GM18873 (cell line): ENCODE results near the gene TSGA10.
"Not testable (repeated sequence)": the region's sequence is repeated elsewhere in the genome, so short reads cannot be mapped to it uniquely, and the experiment has no call there.

Experiments used
- ATAC-seq: cut with Tn5 transposase; IDR thresholded peaks from one replicate; pipeline ENCODE4 v1.9.1; 2021; ENCODE audit warnings: mild to moderate bottlenecking, moderate library complexity, moderate number of reproducible peaks; ENCODE audit not compliant: unreplicated experiment, low FRiP score

TSGA10 gene

DNA sequence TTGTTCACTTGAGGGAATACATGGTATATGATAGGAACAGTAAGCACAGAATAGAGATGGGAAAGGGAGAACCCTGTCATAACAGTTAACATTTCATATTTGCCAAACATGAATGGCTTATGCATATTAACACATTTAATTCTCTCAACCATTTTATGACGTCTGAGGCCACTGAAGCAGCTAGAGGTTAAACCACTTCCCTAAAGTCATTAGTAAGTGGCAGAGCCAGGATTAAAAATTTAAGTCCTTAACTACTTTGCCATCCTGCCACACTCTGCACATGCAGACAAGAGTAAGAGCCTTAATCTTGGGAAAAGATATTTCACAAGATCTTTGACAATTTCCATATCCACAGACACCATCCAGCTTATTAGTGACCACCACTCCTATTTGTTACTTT lies 2.1 kb upstream of the TSGA10 start:
- no peak for ATAC-seq

DNA sequence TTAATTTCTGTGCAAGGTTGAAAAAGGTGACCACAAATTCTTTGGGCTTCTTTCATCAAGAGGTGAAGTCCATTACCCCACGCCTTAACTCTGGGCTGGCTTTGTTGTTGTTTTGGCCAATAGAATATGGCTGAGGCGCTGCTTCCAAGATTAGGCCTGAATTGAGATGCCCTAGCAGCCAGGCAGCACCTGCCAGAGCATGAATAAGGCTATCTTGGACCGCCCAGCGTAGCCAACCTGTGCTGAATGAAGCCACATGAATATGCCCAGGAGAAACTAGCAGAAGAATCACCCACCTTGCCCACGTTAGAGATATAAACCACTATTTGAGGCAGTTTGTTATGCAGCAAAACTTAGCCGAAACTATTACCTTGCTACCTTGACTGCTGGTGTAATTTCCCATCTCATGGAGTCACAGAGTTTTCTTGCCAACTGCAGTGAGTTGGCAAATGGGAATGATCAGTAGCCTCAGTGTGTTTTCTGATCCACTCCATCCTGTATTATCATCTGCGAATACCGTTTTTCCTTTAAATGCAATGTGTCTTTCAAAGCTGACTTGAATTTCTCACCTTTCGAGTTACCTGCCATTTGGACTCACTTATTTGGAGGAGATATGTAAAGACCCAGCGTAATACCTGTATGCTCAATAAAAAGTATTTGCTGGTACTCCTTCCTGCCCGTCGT lies 679 bp downstream of the TSGA10 start:
- ATAC-seq, result no peak

DNA sequence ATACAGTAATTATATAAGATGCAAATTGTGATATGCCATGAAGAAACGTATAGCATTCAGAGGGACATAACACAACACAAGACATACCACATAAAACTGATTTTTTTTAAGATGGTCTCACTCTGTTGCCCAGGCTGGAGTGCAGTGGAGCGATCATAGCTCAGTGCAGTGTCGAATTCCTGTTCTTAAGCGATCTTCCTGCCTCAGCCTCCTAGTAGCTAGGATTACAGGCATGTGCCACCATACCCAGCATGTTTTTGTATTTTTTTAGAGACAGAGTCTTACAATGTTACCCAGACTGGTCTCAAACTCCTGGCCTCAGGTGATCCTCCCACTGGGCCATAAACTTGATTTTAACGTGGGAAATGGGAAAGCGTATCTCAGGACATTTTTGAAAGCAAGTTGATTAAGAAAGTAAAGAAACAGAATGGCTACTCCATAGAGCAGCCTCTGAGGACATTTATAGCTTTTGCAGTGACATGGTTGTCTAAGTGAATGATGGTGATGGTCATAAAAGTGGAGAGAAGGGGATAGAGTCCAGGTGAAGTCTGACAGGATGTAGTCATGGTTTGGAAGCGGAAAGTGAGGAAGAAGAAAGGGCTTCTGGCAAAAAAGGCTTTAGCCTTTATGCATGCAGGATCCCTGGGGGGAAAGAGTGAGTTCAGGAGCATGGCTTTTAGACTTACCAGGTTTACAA lies 2.4 kb downstream of the TSGA10 start:
- ATAC-seq, result no peak

DNA sequence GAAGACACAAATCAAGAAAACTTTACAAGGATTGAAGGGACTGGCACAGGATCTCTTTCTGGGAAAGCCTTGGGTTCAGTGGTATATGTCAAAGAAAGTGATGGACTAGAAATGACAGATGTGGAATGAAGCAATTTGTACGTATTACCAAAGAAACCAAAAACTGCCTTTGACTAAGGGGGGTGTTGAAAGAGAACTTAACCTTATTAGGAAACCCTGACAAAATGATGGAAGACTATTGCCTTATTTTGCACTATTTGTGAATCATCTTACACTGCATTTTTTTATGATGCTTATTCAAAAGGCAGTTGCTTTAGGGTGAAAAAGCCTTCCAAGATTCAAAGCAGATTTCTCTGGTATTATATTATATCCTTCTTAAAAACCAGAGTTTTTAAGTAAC lies 4.0 kb downstream of the TSGA10 start:
- ATAC-seq, result no peak

DNA sequence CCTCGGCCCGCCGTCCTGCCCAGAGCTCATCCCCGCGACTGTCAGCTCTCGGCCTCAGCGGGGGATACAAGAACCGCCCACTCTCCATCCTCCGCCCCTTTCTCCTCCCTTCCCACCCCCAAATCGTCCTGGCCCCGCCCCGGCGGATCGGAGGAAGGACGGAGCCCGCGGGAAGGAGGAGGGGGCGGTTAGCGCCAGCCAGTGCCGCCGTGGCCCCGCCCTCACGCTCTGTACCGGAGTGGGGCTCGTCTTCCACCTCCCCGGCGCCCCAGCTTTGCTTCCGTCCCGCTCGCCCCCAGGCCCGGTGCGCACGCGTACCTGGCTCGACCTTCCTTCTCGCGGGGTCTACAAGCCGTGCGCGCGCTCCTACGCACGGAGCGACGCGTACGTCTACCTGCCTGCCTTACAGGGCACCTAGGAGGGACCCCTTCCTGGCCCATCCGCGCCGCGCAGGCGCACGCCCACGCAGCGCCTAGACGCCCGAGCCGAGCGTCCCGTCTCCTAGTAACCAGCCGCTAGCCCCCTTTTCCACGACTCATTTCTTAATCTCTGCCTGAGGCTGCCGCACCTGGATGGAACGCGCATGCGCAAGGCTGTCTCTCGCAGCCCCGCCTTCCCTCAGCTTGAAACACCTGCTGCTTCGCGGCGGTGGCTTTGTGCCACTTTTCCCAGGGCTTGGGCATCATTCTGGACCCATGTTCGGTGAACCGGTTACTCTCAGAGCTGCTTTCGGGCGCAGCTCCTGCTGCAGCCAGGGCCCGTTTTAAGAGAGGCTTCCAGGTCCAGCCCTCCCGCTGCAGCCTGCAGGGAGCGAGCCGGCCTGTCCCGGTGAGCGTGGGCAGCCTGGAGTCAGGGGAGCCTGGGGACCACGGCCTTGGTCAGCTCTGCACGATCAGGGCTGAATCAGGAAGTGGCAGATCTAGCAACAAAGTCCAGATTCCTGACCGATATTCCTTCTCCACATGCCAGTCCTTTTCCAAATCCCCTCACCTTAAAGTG lies 13.3 kb downstream of the TSGA10 start, which contains the start of gene C2orf15:
Gene C2orf15 (plus strand): TSS at position 598 of the 999 bp plus-strand sequence. CDS start 8,852 bp downstream, outside the sequence.
- ATAC-seq, result peak; percentile 77

DNA sequence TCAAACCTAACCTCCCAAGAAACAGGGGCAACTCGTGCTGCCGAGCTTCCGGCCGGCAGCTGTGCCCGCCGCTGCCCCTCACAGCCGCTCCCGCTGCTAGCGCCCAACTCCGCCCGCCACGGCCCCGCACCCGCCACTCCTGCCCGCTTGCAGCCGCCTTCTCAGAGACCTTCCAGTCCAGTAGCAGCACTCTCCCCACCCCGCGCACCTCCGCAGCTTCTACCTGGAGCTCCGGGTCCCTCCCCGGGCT lies 14.0 kb downstream of the TSGA10 start:
- peak; percentile 31 for ATAC-seq

DNA sequence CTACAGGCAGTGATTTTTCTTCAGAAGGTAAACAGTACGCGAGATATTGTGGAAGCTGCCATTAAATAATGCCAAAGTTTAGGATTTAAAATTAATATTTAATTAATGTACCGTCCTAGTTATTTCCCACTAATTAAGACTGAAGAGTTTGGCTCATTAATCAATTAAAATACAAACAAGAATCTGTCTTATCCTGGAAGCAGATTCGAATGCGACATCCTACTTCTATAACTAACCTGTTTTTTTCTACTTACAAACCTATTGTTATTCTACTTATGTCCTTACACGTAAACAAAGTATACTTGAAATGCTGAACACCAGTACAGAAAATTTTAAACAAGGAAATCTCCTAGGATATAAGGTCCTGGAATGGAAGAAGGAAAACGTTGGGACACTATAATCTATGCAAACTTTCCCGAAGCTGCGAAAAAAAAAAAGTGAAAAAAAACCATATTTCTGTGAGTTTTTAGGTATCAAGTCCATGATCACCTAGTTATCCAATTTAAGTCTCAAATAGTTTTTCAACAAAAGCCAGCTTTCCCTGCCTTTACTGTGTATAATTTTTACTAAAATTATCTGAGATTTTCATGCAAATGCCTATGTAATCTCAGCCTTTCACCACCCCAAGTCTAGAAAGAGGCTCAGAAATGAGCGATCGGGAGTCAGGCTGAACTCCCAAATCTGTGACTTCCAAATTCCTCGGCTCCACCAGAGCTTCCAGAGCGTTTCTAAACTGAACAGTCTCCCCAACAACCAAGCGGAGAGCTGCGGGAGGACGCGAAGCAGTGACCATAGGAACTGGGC lies 14.5 kb downstream of the TSGA10 start:
- no peak for ATAC-seq

DNA sequence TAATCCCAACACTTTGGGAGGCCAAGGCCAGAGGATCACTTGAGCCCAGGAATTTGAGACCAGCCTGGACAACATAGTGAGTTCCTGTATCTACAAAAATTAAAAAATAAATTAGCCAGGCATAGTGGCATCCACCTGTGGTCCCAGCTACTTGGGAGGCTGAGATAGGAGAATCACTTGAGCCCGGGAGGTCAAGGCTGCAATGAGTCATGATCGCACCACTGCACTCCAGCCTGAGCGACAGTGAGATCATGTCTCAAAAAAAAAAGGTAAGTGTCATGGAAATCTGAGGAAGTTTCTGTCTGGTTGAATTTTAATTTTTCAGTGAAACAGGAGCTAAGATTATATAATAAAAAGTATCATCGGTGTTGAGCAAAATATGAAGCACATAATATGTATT lies 15.7 kb downstream of the TSGA10 start:
- ATAC-seq, result no peak

DNA sequence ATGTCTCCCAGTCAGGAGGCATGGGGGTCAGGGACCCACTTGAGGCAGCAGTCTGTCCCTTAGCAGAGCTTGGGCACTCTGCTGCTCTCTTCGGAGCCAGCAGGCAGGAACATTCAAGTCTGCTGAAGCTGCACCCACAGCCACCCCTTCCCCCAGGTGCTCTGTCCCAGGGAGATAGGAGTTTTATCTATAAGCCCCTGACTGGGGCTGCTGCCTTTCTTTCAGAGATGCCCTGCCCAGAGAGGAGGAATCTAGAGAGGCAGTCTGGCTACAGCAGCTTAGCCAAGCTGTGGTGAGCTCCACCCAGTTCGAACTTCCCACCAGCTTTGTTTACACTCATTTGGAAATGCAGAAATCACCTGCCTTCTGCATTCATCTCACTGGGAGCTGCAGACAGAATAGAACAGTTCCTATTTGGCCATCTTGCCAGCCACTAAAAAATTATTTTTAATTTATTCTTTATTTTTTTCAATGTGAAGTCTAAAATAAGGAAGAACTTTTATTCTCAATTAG lies 19.6 kb downstream of the TSGA10 start:
- ATAC-seq, result not testable (repeated sequence)

DNA sequence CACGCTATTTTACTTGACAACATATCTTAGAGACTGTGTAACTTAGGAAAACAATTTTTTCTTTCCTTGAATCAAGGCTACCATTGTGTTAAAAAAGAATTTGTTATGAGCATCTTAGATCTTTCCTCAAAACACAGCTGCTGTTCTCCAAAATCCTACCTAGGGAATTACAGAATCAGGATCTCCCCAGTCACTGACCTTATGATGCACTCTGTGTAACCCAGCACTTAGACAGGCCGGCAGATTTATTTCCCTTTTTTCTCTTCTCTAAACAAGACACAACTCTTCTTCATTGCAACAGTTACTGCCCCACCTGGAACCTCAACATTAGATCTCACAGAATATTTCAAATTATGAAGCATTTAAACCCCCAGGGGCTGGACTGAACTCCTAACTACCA lies 26.8 kb downstream of the TSGA10 start:
- ATAC-seq, result no peak

DNA sequence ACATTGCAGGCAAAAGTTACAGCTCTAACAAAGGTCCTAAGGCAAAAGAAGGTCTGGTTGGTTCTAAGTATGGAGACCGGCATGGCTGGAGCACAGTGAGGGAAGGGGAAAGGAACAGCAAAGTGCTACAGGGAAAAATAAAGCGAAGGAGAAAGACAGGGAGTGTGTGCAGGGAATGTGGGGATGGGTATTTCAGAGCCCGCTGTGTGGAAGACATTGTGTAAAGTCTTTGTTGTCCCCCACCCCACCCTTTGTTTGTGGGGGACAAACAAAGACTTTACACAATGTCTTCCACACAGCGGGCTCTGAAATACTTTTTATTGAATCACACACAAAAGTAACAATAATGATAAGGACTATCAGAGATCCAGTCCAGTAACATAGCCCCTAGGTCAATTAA lies 42.1 kb downstream of the TSGA10 start:
- ATAC-seq, result no peak

DNA sequence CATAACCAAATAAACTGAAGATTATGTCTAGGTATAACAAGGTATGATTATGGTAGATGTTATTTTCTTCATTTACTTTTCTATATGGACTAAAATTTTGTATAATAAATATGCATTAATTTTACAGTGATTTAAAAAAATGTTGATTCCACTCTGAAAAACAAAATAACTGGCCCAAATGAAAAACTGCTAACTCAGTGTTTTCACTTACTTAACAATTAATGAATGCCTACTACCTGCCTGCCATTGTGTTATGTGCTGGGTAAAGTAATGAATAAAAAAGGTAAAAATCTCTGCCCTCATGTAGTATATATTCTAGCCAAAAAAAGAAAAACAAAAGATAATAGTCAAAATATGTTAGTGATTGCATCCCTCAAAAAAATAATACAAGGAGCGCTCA lies 42.8 kb downstream of the TSGA10 start:
- no peak for ATAC-seq

DNA sequence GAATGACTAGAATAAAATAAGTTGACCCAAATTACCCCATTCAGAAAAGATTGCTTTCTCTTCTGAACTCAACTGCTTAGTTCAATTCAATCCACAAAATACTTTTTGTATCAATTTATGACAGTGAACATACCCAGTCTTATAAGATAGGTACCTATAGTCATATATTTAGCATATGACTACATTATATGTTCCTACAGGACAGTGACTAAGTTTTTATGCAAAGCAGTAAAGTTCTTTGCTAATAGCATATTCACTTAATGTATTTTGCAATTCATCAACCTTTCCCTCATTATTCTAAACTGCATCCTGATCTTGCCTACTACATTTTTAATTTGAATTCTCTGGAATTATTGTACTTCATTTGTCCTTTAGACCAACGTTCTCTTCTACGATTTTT lies 43.5 kb downstream of the TSGA10 start:
- ATAC-seq, result no peak

DNA sequence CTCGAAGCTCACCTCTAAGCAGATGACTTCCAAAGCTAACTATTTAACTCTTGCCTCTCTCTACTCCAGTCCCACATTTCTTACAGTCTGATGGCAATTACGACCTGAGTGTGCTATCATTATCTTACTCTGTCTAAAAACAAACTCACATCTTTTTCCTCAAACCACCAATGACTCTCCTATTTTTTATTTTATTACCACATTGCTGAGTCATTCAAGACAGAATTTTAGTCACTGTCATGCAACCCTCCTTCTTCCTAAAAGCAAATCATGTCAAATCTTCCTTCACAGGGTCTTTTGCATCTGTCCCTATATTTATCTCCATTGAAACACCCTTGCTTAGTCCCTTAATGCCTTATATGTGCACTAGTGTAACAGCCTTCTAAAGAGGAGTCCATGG lies 47.8 kb downstream of the TSGA10 start:
- ATAC-seq, result no peak

DNA sequence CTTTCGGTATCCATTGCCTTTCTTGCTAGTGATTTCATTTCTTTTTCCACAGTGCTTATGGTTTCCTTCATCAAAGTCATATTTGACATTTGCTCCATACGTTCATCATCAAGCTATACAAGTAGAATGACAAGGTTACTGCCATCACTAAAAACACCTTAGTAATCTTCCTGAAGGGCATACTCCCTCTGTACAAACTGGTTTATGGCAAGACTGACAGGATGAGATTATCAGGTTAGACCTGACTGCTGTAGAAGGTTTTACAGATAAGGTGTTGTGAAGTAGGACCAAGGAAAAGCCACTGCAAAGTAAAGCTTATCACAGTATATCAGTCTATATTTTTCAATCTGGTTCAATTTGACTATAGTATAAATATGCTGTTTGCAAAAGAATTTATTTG lies 50.7 kb downstream of the TSGA10 start:
- no peak for ATAC-seq

DNA sequence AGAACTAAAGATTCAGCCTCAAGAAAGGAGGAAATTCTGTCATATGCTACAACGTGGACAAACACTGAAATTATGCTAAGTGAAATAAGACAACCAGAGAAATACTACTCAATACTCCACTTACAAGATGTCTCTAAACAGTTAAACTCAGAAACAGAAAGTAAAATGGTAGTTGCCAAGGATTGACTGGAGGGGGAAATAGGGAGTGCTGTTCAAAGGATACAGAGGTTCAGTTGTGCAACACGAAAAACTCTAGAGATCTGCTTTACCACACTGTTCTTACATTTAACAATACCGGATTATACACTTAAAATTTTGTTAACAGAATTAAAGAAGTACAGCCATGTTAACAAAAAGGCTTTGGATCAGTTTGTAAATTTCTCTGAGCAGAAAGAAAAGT lies 53.0 kb downstream of the TSGA10 start:
- no peak for ATAC-seq

DNA sequence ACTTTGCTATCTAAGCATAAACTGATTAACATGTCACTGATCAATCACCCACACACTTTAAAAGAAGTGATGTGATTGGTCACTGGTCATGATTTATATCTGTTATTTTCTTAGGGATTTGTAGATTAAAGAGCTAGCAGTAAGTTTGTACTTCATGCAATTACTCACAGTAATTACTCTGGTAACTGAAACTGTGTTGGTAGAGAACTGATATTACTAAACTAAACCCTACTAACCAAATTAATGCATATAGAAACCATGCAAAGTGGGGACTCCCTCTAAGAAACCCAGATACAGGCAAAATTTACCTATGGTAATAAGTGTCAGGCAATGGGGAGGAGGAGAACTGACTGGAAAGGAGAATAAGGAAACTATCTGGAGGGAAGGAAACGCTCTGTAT lies 58.0 kb downstream of the TSGA10 start:
- ATAC-seq, result no peak

DNA sequence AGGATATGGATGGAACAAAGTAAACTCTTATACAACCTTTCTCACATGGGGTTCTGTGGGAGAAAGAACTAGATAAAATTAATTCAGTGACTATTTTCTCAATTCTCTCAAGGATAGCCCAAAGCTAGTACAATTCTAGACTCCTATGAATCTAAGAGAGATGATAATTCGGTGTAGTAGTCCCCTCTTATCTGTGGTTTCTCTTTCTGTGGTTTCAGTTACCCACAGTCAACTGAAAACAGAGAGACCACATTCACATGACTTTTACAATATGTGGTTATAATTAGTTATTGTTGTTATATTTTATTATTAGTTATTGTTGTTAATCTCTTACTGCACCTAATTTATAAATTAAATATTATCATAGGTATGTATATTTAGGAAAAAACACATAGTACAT lies 66.7 kb downstream of the TSGA10 start:
- no peak for ATAC-seq

DNA sequence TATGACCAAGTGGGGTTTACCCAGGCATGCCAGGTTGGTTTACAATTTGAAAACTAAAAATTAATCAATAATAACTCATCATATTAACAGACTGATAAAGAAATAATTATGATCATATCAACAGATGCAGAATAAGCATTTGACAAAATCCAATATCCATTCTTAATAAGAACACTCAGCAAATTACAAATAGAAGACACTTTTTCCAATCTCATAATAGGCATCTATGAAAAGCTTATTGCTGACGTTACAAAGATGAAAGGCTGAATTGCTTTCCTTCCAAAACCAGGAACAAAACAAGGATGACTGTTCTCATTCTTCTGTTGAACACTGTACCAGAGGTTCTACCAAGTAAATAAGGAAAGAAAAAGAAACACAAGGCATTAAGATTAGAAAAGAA lies 68.4 kb downstream of the TSGA10 start:
- ATAC-seq, result no peak

DNA sequence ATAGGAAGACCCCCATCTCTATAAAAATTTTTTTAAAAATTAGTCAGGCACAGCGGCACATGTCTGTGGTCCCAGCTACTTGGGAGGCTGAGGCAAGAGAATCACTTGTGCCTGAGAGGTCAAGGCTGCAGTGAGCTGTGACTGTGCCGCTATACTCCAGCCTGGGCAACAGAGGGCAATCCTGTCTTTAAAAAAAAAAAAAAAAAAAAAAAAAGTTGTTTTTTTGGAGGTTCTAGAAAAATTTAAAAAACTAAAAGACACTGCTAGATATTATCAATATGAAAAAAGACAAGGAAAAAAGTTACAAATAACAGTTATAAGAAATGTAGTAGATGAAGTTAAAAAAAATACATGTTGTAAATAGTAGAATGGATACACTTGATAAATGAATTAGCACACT lies 69.3 kb downstream of the TSGA10 start:
- no peak for ATAC-seq
